Measurements from ENCODE around the gene PRKAG2.

Gene PRKAG2

GRCh38 chr7:151895631-151896031, 18.7 kb upstream of the PRKAG2 start:
- TF ChIP-seq EZH2 (IDR thresholded peaks at IDR 0.05; ENCODE audit: borderline replicate concordance, low read length) (no peak), CTCF (IDR thresholded peaks at IDR 0.05; ENCODE audit: low read length) (no peak)
- Histone ChIP-seq H3F3A (ENCODE audit: insufficient read depth, low read length) (no peaks in the 10 kb centered on the region), H3K9me3 (ENCODE audit: low read length) (no peaks in the 10 kb centered on the region), H3K9ac (ENCODE audit: low read length) (no peak overlapping the region), H3K79me2 (ENCODE audit: insufficient read depth, low read length) (no peaks in the 10 kb centered on the region), H3K27me3 (ENCODE audit: insufficient read depth, low read length) (peaks cover 5% of the 10 kb centered on the region), H3K4me3 (ENCODE audit: low read depth, low read length, poor library complexity, severe bottlenecking) (no peak overlapping the region), H3K27ac (ENCODE audit: low read depth, low read length, poor library complexity, severe bottlenecking) (no peak overlapping the region), H3K4me2 (ENCODE audit: low read length) (no peak overlapping the region), H3K4me1 (ENCODE audit: insufficient read depth, low read length, severe bottlenecking) (no peaks in the 10 kb centered on the region), H3K36me3 (ENCODE audit: insufficient read depth, low read length) (no peaks in the 10 kb centered on the region), H4K20me1 (ENCODE audit: insufficient read depth, low read length) (no peaks in the 10 kb centered on the region), H3K9me2 (ENCODE audit: low read depth, low read length) (no peaks in the 10 kb centered on the region), H2AFZ (ENCODE audit: low read length) (no peak overlapping the region)

- H2AFZ ChIP-seq (ENCODE audit: low read length), result no peak overlapping the region
- no peak overlapping the region for H3K27ac ChIP-seq (ENCODE audit: low read depth, low read length, poor library complexity, severe bottlenecking)
- no peak overlapping the region for H3K4me2 ChIP-seq (ENCODE audit: low read length)
- no peak overlapping the region for H3K9ac ChIP-seq (ENCODE audit: low read length)
- H3K4me1 ChIP-seq (ENCODE audit: insufficient read depth, low read length, severe bottlenecking), result no peaks in the 10 kb centered on the region
- H3K9me2 ChIP-seq (ENCODE audit: low read depth, low read length), result no peaks in the 10 kb centered on the region
- H3K36me3 ChIP-seq (ENCODE audit: insufficient read depth, low read length), result no peaks in the 10 kb centered on the region
- H3K9me3 ChIP-seq (ENCODE audit: low read length), result no peaks in the 10 kb centered on the region
- no peaks in the 10 kb centered on the region for H3F3A ChIP-seq (ENCODE audit: insufficient read depth, low read length)
- no peak for TF ChIP-seq CTCF (IDR thresholded peaks at IDR 0.05; ENCODE audit: low read length)
- no peak for TF ChIP-seq EZH2 (IDR thresholded peaks at IDR 0.05; ENCODE audit: borderline replicate concordance, low read length)
- peaks cover 5% of the 10 kb centered on the region for H3K27me3 ChIP-seq (ENCODE audit: insufficient read depth, low read length)
- no peaks in the 10 kb centered on the region for H3K79me2 ChIP-seq (ENCODE audit: insufficient read depth, low read length)
- H3K4me3 ChIP-seq (ENCODE audit: low read depth, low read length, poor library complexity, severe bottlenecking), result no peak overlapping the region
- H4K20me1 ChIP-seq (ENCODE audit: insufficient read depth, low read length), result no peaks in the 10 kb centered on the region
These were observed 18.2 kb upstream of the PRKAG2 start for GRCh38 chr7:151895008-151895630.

- H3K36me3 ChIP-seq (ENCODE audit: insufficient read depth, low read length), result no peaks in the 10 kb centered on the region
- H3F3A ChIP-seq (ENCODE audit: insufficient read depth, low read length), result no peaks in the 10 kb centered on the region
- no peak overlapping the region for H2AFZ ChIP-seq (ENCODE audit: low read length)
- H4K20me1 ChIP-seq (ENCODE audit: insufficient read depth, low read length), result no peaks in the 10 kb centered on the region
- no peaks in the 10 kb centered on the region for H3K9me3 ChIP-seq (ENCODE audit: low read length)
- peaks cover 5% of the 10 kb centered on the region for H3K27me3 ChIP-seq (ENCODE audit: insufficient read depth, low read length)
- H3K4me1 ChIP-seq (ENCODE audit: insufficient read depth, low read length, severe bottlenecking), result no peaks in the 10 kb centered on the region
- H3K4me3 ChIP-seq (ENCODE audit: low read depth, low read length, poor library complexity, severe bottlenecking), result no peak overlapping the region
- TF ChIP-seq CTCF (IDR thresholded peaks at IDR 0.05; ENCODE audit: low read length), result no peak
- TF ChIP-seq EZH2 (IDR thresholded peaks at IDR 0.05; ENCODE audit: borderline replicate concordance, low read length), result no peak
- no peak overlapping the region for H3K4me2 ChIP-seq (ENCODE audit: low read length)
- no peaks in the 10 kb centered on the region for H3K9me2 ChIP-seq (ENCODE audit: low read depth, low read length)
- no peaks in the 10 kb centered on the region for H3K79me2 ChIP-seq (ENCODE audit: insufficient read depth, low read length)
- no peak overlapping the region for H3K9ac ChIP-seq (ENCODE audit: low read length)
- no peak overlapping the region for H3K27ac ChIP-seq (ENCODE audit: low read depth, low read length, poor library complexity, severe bottlenecking)
These were observed 17.4 kb upstream of the PRKAG2 start for GRCh38 chr7:151894111-151895007.

All from OCI-LY1 (cell line).